NB4 (cell line): Measurements from ENCODE around the gene METAP2.

ENCODE experiments used
- DNase-seq: peaks from one replicate; pipeline ENCODE4 v3.0.0; 2010; ENCODE audit warnings: low read depth
- H3K4me3 ChIP-seq: one replicate; pipeline ENCODE4 v1.5.1; 2011; ENCODE audit warnings: mild to moderate bottlenecking, low read depth, low read length, moderate library complexity
- MAX ChIP-seq: IDR thresholded peaks from 2 replicates; pipeline ENCODE4 v1.6.1; 2011; ENCODE audit warnings: low read depth, low read length
- MYC ChIP-seq: IDR thresholded peaks from 2 replicates; pipeline ENCODE4 v1.6.1; 2011; ENCODE audit warnings: low read depth, low read length
- POLR2A ChIP-seq: IDR thresholded peaks from 2 replicates; pipeline ENCODE4 v1.6.1; 2011; ENCODE audit warnings: mild to moderate bottlenecking; ENCODE audit not compliant: insufficient read length; ENCODE audit errors: extremely low read depth
- TF ChIP-seq, protein P1 (sequence below): IDR thresholded peaks from one replicate; pipeline ENCODE4 v1.5.1; 2012; ENCODE audit warnings: low read depth, low read length

The METAP2 gene

GRCh38 chr12:95546491-95546813, 72.5 kb downstream of the METAP2 start:
- H3K4me3 ChIP-seq, result no peak overlapping the region
- DNase-seq, result no peak

GRCh38 chr12:95547522-95548055, 73.6 kb downstream of the METAP2 start:
- H3K4me3 ChIP-seq, result no peak overlapping the region

More at GRCh38 chr12:95546491-95546813, 72.5 kb downstream of the METAP2 start:
- TF ChIP-seq MAX, result no peak
- no peak for TF ChIP-seq MYC
- TF ChIP-seq, protein P1, sequence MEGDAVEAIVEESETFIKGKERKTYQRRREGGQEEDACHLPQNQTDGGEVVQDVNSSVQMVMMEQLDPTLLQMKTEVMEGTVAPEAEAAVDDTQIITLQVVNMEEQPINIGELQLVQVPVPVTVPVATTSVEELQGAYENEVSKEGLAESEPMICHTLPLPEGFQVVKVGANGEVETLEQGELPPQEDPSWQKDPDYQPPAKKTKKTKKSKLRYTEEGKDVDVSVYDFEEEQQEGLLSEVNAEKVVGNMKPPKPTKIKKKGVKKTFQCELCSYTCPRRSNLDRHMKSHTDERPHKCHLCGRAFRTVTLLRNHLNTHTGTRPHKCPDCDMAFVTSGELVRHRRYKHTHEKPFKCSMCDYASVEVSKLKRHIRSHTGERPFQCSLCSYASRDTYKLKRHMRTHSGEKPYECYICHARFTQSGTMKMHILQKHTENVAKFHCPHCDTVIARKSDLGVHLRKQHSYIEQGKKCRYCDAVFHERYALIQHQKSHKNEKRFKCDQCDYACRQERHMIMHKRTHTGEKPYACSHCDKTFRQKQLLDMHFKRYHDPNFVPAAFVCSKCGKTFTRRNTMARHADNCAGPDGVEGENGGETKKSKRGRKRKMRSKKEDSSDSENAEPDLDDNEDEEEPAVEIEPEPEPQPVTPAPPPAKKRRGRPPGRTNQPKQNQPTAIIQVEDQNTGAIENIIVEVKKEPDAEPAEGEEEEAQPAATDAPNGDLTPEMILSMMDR, result no peak
- no peak for TF ChIP-seq POLR2A

GRCh38 chr12:95548056-95548538, 74.1 kb downstream of the METAP2 start:
- no peak overlapping the region for H3K4me3 ChIP-seq
- DNase-seq, result no peak
- TF ChIP-seq, protein P1, result no peak
- TF ChIP-seq POLR2A (no peak), MYC (no peak), MAX (no peak)

More at GRCh38 chr12:95547522-95548055, 73.6 kb downstream of the METAP2 start:
- TF ChIP-seq POLR2A (no peak), MYC (no peak), MAX (no peak)
- TF ChIP-seq, protein P1, result no peak
- no peak for DNase-seq

DNA sequence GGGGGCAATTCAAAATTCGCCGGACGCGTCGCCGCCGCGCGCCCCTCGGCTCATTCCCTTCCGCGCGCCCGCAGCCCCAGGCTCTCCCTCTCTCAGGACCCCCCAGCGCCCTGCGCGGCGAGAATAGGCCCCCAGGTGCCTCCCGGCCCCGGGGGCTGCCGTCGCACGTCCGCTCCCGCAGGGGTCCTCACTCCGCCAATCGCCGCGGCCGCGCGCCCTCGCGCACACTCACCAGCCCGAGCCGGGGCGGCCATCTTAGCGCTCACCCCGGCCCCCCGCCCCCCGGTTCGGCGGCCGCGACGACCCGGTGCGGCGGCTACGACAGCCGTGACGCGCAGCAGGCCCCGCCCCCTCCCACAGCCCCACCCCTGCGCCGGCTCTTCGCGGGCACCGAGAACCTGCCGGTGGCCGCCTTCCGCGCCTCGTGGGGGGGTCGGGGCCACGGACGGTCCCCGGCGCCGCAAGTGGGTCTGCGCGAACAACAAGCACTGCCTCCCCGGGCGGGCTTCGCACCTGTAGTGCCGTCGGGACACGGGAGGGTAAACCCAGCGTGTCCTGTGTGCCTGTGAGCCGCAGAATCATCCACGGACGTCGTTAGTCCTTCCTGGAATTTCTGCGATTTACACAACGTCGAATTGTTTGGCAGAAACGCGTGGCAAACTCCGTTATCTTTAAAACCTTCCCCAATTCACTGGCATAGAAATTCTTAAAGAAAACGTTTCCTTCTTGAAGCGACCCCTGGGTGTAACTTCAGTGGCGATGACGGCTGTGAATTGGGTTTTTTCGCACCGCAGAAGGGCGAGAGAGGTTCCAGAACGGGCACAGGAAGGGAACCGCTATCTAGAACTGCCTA, 74.8 kb downstream of the METAP2 start:
- TF ChIP-seq POLR2A (no peak), MYC (no peak), MAX (no peak)
- TF ChIP-seq, protein P1, result no peak

DNA sequence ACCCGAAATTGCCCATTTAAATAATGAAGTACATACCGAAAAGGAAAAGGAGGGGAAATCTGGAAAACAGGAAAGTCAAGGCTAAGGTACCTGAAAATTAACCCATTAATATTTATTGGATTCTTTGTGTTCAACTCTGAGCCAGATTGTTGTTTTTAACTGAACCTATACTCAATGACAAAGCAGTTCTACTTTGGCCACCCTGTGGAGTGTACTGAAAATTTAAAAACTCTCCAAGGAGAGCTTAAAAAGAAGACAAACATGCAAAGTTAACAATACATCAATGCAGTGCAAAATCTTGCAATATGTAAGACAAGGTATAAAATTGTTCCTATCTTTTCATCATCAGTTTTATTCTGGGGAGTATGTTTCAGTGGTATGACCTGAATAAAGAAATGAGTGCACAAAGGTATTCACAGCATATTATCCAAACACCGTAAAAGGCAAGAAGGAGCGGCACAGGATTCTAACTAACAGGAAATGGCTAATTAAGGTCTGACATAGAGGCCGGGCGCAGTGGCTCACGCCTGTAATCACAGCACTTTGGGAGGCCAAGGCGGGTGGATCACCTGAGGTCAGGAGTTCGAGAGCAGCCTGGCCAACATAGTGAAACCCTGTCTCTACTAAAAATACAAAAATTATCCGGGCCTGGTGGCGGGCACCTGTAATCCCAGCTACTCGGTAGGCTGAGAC, 75.6 kb downstream of the METAP2 start:
- TF ChIP-seq MAX (no peak), MYC (no peak), POLR2A (no peak)
- TF ChIP-seq, protein P1, result no peak
- no peak overlapping the region for H3K4me3 ChIP-seq
- DNase-seq, result no peak

More for the DNA sequence above, 74.8 kb downstream of the METAP2 start:
- H3K4me3 ChIP-seq, result no peak overlapping the region
- DNase-seq, result no peak
